GM12892 (cell line): ENCODE data around the gene ARPC5.

Experiments
- POLR2A ChIP-seq: IDR thresholded peaks from 2 replicates; pipeline ENCODE4 v1.6.1; 2011; ENCODE audit warnings: low read depth, low read length, control low read depth
- POLR2AphosphoS5 ChIP-seq: IDR thresholded peaks from 2 replicates; pipeline ENCODE4 v1.6.1; 2011; ENCODE audit warnings: low read depth, low read length, control low read depth

DNA sequence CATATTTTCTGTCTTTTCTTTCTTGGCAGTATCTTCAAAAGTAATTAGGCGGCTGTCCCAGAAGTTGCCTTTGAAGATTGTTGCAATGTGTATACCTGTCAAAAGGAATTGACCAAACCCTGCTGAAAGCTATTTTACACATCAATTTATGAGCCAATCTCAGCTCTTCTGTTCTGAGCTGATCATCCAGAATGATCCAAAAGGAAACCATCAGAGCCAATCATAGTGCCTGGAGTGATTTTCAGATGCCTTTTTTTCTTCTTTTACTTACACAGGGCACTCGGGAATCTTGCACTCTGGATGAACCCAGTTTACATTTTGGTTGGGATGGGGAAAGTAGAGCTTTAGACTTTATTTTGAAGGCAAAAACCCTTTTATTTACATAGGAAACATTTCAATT, 39.3 kb upstream of the ARPC5 start:
- TF ChIP-seq POLR2A: no peak
- no peak for TF ChIP-seq POLR2AphosphoS5
